Lower leg skin (tissue), 3 donors: ENCODE data around the gene EML1.

Source experiments
- POLR2A ChIP-seq, 2 donors: fragments of 450-650 bp; IDR thresholded peaks; one replicate each; pipeline ENCODE4 v1.6.1; 2016 to 2017; ENCODE audit warnings: antibody characterized with exemption in 2 of 2, mild to moderate bottlenecking in 1 of 2, moderate library complexity in 1 of 2
- TF ChIP-seq, protein P1 (sequence below), 3 donors: fragments of 450-650 bp; IDR thresholded peaks; one replicate each; pipeline ENCODE4 v1.5.1; 2016; ENCODE audit warnings: antibody characterized with exemption in 3 of 3, mild to moderate bottlenecking in 3 of 3, moderate library complexity in 2 of 3

DNA sequence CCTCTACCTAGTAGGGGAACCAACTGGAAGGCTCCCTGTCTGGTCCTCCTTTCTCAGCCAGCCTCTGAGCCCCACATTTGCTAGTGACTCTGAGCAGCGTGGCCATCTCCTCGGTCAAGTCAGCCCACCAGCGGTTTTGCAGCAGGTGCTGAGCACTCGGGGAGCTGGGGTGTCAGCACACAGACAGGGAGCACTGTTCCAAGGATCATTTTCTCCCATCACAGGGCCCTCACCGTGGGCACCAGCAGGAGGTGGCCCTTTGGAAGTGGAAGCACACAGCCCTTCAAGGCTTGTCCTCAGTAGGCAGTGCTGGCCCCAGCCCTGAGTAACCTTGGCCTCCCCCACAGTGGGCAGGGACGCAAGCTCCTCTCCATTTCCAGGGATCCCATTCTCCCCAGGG, 24.1 kb upstream of the EML1 start:
- TF ChIP-seq, protein P1, sequence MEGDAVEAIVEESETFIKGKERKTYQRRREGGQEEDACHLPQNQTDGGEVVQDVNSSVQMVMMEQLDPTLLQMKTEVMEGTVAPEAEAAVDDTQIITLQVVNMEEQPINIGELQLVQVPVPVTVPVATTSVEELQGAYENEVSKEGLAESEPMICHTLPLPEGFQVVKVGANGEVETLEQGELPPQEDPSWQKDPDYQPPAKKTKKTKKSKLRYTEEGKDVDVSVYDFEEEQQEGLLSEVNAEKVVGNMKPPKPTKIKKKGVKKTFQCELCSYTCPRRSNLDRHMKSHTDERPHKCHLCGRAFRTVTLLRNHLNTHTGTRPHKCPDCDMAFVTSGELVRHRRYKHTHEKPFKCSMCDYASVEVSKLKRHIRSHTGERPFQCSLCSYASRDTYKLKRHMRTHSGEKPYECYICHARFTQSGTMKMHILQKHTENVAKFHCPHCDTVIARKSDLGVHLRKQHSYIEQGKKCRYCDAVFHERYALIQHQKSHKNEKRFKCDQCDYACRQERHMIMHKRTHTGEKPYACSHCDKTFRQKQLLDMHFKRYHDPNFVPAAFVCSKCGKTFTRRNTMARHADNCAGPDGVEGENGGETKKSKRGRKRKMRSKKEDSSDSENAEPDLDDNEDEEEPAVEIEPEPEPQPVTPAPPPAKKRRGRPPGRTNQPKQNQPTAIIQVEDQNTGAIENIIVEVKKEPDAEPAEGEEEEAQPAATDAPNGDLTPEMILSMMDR (IDR thresholded peaks at IDR 0.05), result no peak
- no peak for TF ChIP-seq POLR2A (IDR thresholded peaks at IDR 0.05)
